ENCODE data around the gene ANKIB1.

DNA sequence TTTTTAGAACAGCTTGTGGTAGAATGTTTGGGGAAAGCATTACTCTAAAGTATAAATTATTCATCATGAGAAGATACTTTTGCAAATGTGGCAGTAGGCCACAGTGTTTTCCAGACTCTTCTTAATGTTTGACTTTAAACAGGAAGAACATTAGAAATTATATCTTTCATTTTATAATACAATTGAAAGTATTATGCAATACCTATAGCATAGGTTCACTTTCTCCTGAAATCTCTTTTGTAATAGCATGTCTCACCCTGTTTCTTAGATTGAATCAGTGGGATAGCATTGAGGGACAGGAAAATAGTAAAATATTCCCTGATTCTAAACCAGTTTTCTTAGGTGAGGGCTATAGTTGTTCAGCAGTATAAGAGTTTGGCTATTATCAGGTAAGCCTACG lies 23.1 kb downstream of the ANKIB1 start:
- TF ChIP-seq, protein P1, sequence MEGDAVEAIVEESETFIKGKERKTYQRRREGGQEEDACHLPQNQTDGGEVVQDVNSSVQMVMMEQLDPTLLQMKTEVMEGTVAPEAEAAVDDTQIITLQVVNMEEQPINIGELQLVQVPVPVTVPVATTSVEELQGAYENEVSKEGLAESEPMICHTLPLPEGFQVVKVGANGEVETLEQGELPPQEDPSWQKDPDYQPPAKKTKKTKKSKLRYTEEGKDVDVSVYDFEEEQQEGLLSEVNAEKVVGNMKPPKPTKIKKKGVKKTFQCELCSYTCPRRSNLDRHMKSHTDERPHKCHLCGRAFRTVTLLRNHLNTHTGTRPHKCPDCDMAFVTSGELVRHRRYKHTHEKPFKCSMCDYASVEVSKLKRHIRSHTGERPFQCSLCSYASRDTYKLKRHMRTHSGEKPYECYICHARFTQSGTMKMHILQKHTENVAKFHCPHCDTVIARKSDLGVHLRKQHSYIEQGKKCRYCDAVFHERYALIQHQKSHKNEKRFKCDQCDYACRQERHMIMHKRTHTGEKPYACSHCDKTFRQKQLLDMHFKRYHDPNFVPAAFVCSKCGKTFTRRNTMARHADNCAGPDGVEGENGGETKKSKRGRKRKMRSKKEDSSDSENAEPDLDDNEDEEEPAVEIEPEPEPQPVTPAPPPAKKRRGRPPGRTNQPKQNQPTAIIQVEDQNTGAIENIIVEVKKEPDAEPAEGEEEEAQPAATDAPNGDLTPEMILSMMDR (conservative IDR thresholded peaks at IDR 0.05 in 1 of 2, IDR thresholded peaks at IDR 0.05 in 1 of 2; ENCODE audit: low read depth in 1 of 2, low read length in 2 of 2), result no peak
- no peak for TF ChIP-seq EZH2 (IDR thresholded peaks at IDR 0.05; ENCODE audit: low read length, missing control alignments)
